Smooth muscle cell of bladder (primary cell): ENCODE measurements around the gene RNF157. TPM values are rescaled to one million over a fixed set of nuclear protein-coding genes. Genes with fewer than 3 reads are reported as not detected.

Source experiments
- total RNA-seq: library from RNA; depleted of rRNA; stranded (reverse); fragments of >200 nt; gene quantifications from 2 replicates; pipeline ENCODE4 v1.2.3, GENCODE V29; 2014

The RNF157 gene
- 0.09 and 0.28 TPM in 2 replicates for total RNA-seq

GRCh38 chr17:76240461-76241203 is at the start of gene RNF157:
TSS of gene RNF157 (minus strand) at chr17:76240493. CDS start at chr17:76240240, 253 bp downstream.

GRCh38 chr17:76264755-76265623 is 24.7 kb upstream of the RNF157 start, which contains the start of gene UBALD2:
TSS of gene UBALD2 (plus strand) at chr17:76265348. CDS start at chr17:76265506, 158 bp downstream.

GRCh38 chr17:76141212-76142038 is 98.9 kb downstream of the RNF157 start, which contains the start of gene FOXJ1:
TSS of gene FOXJ1 (minus strand) at chr17:76141245. CDS start at chr17:76140395, 850 bp downstream.

GRCh38 chr17:76103274-76104139 is 136.8 kb downstream of the RNF157 start, which contains the start of gene EXOC7:
TSS of gene EXOC7 (minus strand) at chr17:76103787. CDS start at chr17:76103692, 95 bp downstream.

Other genes with a start within 250 kb of the RNF157 start
- 0.71 and 0.92 TPM in 2 replicates for gene CDK3, start 239.6 kb downstream of the RNF157 start, total RNA-seq
- gene EVPL, start 213.2 kb downstream of the RNF157 start, total RNA-seq, result under 0.01 TPM in 2 replicates
- gene SRP68, start 168.0 kb downstream of the RNF157 start, total RNA-seq, result 24.6 and 45.7 TPM in 2 replicates
- gene GALR2, start 165.7 kb downstream of the RNF157 start, total RNA-seq, result 0.14 TPM in 1 of 2 replicates, not detected in the other
- gene ZACN, start 161.3 kb downstream of the RNF157 start, total RNA-seq, result not detected in 2 replicates
- gene EXOC7, start 136.7 kb downstream of the RNF157 start, total RNA-seq, result 78.6 and 82.0 TPM in 2 replicates
- gene FOXJ1, start 99.2 kb downstream of the RNF157 start, total RNA-seq, result not detected in 2 replicates
- gene UBALD2, start 24.9 kb upstream of the RNF157 start, total RNA-seq, result 1.4 and 1.6 TPM in 2 replicates
- 1.7 and 3.0 TPM in 2 replicates for gene QRICH2, start 67.8 kb upstream of the RNF157 start, total RNA-seq
- 24.5 and 32.7 TPM in 2 replicates for gene PRPSAP1, start 113.4 kb upstream of the RNF157 start, total RNA-seq
- gene SPHK1, start 144.1 kb upstream of the RNF157 start, total RNA-seq, result 39.0 and 39.3 TPM in 2 replicates
- 13.5 and 20.3 TPM in 2 replicates for gene UBE2O, start 212.7 kb upstream of the RNF157 start, total RNA-seq
- not detected in 2 replicates for gene AANAT, start 227.1 kb upstream of the RNF157 start, total RNA-seq